A673 (cell line): Measurements from ENCODE around the gene MTHFD1L. TPM values are rescaled to one million over a fixed set of nuclear protein-coding genes. Genes with fewer than 3 reads are reported as not detected.

Experiments used
- BruUV-seq: library from RNA; stranded (reverse); fragments of 400-500 nt; replicated peaks from 2 replicates; lab custom pipeline; 2021; lab: Mats Ljungman, UMichigan
- CTCF ChIA-PET: fragments of 300-600 bp; sonication (Branson Sonifier 250); formaldehyde crosslinking; loops from one replicate; lab custom pipeline; 2022; ENCODE audit warnings: antibody characterized with exemption; lab: Charles Lee
- POLR2A ChIA-PET: fragments of 300-600 bp; sonication (Branson Sonifier 250); formaldehyde crosslinking; loops from one replicate; lab custom pipeline; 2022; ENCODE audit warnings: antibody characterized with exemption; ENCODE audit not compliant: low non-redundant PET; lab: Charles Lee
- DNase-seq: peaks from one replicate; pipeline ENCODE4 v3.0.0-alpha.2; 2015; ENCODE audit warnings: low spot score
- H3K27ac ChIP-seq: fragments of 200-600 bp; sonication (generic); 2 replicates; pipeline ENCODE4 v1.5.1; 2016; ENCODE audit warnings: mixed run types, low read depth, mild to moderate bottlenecking, mixed read lengths, antibody characterized with exemption, low read length; ENCODE audit not compliant: poor library complexity, severe bottlenecking
- H3K27me3 ChIP-seq: fragments of 200-600 bp; sonication (generic); replicated peaks from 2 replicates; pipeline ENCODE4 v1.6.1; 2017; ENCODE audit warnings: mixed run types, low read depth, mild to moderate bottlenecking, mixed read lengths, antibody characterized with exemption, low read length; ENCODE audit not compliant: insufficient read depth, poor library complexity
- H3K36me3 ChIP-seq: fragments of 200-600 bp; sonication (generic); 2 replicates; pipeline ENCODE4 v1.6.1; 2016; ENCODE audit warnings: mixed run types, mild to moderate bottlenecking, mixed read lengths, antibody characterized with exemption, low read length; ENCODE audit not compliant: insufficient read depth, poor library complexity, severe bottlenecking
- H3K4me1 ChIP-seq: fragments of 200-600 bp; sonication (generic); 2 replicates; pipeline ENCODE4 v1.6.1; 2017; ENCODE audit warnings: mixed run types, mild to moderate bottlenecking, mixed read lengths, antibody characterized with exemption, low read length; ENCODE audit not compliant: insufficient read depth, poor library complexity, severe bottlenecking
- H3K4me3 ChIP-seq: fragments of 200-600 bp; sonication (generic); 2 replicates; pipeline ENCODE4 v1.5.1; 2016; ENCODE audit warnings: low read depth, mixed run types, mild to moderate bottlenecking, mixed read lengths, low read length; ENCODE audit not compliant: poor library complexity, severe bottlenecking
- H3K9me3 ChIP-seq: fragments of 200-600 bp; sonication (generic); 2 replicates; pipeline ENCODE4 v1.6.1; 2016; ENCODE audit warnings: mixed run types, low read depth, mild to moderate bottlenecking, mixed read lengths, antibody characterized with exemption, low read length; ENCODE audit not compliant: poor library complexity, severe bottlenecking
- CTCF ChIP-seq: fragments of 300-800, 200-600 bp; sonication (generic); conservative IDR thresholded peaks from 2 replicates; pipeline ENCODE4 v1.5.1; 2017; ENCODE audit warnings: low read depth, mild to moderate bottlenecking, antibody characterized with exemption, low read length, moderate library complexity, mixed read lengths
- EZH2 ChIP-seq: fragments of 200-600 bp; sonication (generic); IDR thresholded peaks from 2 replicates; pipeline ENCODE4 v1.6.1; 2017; ENCODE audit warnings: borderline replicate concordance, low read depth, mild to moderate bottlenecking, mixed read lengths, antibody characterized with exemption, low read length; ENCODE audit not compliant: poor library complexity, severe bottlenecking
- intact Hi-C: fragments of 100-400 bp; cut with micrococcal nuclease; formaldehyde crosslinking; loops from one replicate; pipeline ENCODE4 v1.10.0; 2022; ENCODE audit not compliant: unreplicated experiment
- total RNA-seq: library from RNA; stranded (reverse); gene quantifications from 2 replicates; pipeline ENCODE4 v1.2.3, GENCODE V29; 2021

MTHFD1L gene
- total RNA-seq, 1 experiment from 2014 or later: 78.7 TPM

GRCh38 chr6:151113641-151114040 lies 248.1 kb downstream of the MTHFD1L start:
- BruUV-seq: no TSS peak
- Histone ChIP-seq H3K4me1 (no peaks in the 10 kb centered on the region), H3K36me3 (no peaks in the 10 kb centered on the region), H3K4me3 (no peak overlapping the region), H3K27me3 (no peaks in the 10 kb centered on the region), H3K9me3 (no peaks in the 10 kb centered on the region), H3K27ac (no peak overlapping the region)
- no peak for TF ChIP-seq CTCF
- DNase-seq: no peak
- ChIA-PET POLR2A (no interaction called here), CTCF (no interaction called here)
- intact Hi-C loops: no loop called here

GRCh38 chr6:151118461-151119123 lies 253.1 kb downstream of the MTHFD1L start:
- Histone ChIP-seq H3K27ac (no peak overlapping the region), H3K9me3 (no peaks in the 10 kb centered on the region), H3K4me1 (no peaks in the 10 kb centered on the region), H3K4me3 (no peak overlapping the region), H3K27me3 (no peaks in the 10 kb centered on the region), H3K36me3 (no peaks in the 10 kb centered on the region)
- POLR2A ChIA-PET: no interaction called here
- DNase-seq: no peak
- CTCF ChIA-PET: no interaction called here
- no peak for TF ChIP-seq CTCF
- TF ChIP-seq EZH2: no peak
- intact Hi-C loops: no loop called here
- no TSS peak for BruUV-seq

- intact Hi-C loops: no loop called here
- TF ChIP-seq CTCF: no peak
- no peak for TF ChIP-seq EZH2
- H3K9me3 ChIP-seq: no peaks in the 10 kb centered on the region
- no peak overlapping the region for H3K27ac ChIP-seq
- POLR2A ChIA-PET: no interaction called here
- no TSS peak for BruUV-seq
- no peaks in the 10 kb centered on the region for H3K27me3 ChIP-seq
- CTCF ChIA-PET: no interaction called here
- H3K36me3 ChIP-seq: no peaks in the 10 kb centered on the region
- DNase-seq: peak; percentile 19
- no peak overlapping the region for H3K4me3 ChIP-seq
- H3K4me1 ChIP-seq: no peaks in the 10 kb centered on the region
Measured at GRCh38 chr6:151119823-151120524, 254.5 kb downstream of the MTHFD1L start.
